Gastrocnemius medialis (tissue), 4 donors: Measurements from ENCODE around the gene SYPL1.

ENCODE experiments used
- CTCF ChIP-seq, 5 experiments: fragments of 450-650 bp in 3 of 5; fragments of 200-600 bp in 2 of 5; sonication (generic) in 2 of 5; IDR thresholded peaks in 4 of 5; conservative IDR thresholded peaks in 1 of 5; 1 replicate in 4 of 5; 2 replicates in 1 of 5; pipeline ENCODE4 v1.5.1; 2016 to 2019; ENCODE audit warnings: antibody characterized with exemption in 5 of 5, mild to moderate bottlenecking in 3 of 5, moderate library complexity in 3 of 5
- POLR2A ChIP-seq, 2 donors: fragments of 450-650 bp; IDR thresholded peaks; one replicate each; pipeline ENCODE4 v1.6.1; 2017; ENCODE audit warnings: antibody characterized with exemption in 2 of 2, mild to moderate bottlenecking in 2 of 2, moderate library complexity in 2 of 2

- no peak for TF ChIP-seq CTCF (IDR thresholded peaks at IDR 0.05 in 4 of 5, conservative IDR thresholded peaks at IDR 0.05 in 1 of 5)
- TF ChIP-seq POLR2A (IDR thresholded peaks at IDR 0.05) = no peak
These were observed 19.9 kb downstream of the SYPL1 start for GRCh38 chr7:106092204-106092603.
